MCF 10A (cell line): ENCODE data around the gene MFSD1. TPM values are rescaled to one million over a fixed set of nuclear protein-coding genes. Genes with fewer than 3 reads are reported as not detected.

Experiments used
- BruUV-seq: library from RNA; stranded (reverse); fragments of 400-500 nt; replicated peaks from 2 replicates; lab custom pipeline; 2021; lab: Mats Ljungman, UMichigan
- CTCF ChIA-PET: fragments of 300-600 bp; sonication (Branson Sonifier 250); formaldehyde crosslinking; extraction: SDS; loops from one replicate; lab custom pipeline; 2021; ENCODE audit warnings: antibody characterized with exemption, inconsistent platforms; lab: Yijun Ruan, JAX
- POLR2A ChIA-PET: fragments of 300-600, 350-650 bp; sonication (Branson Sonifier 250); formaldehyde crosslinking; extraction: SDS; loops from one replicate; lab custom pipeline; 2020; ENCODE audit warnings: antibody characterized with exemption, inconsistent platforms; lab: Yijun Ruan, JAX
- DNase-seq: peaks from one replicate; pipeline ENCODE4 v3.0.0-alpha.2; 2018; ENCODE audit not compliant: unreplicated experiment
- H3K27ac Mint-ChIP-seq: one replicate; pipeline ENCODE4 v1.8.0; 2022; ENCODE audit warnings: mild to moderate bottlenecking, low read depth, mixed read lengths; ENCODE audit not compliant: unreplicated experiment
- H3K27me3 Mint-ChIP-seq: one replicate; pipeline ENCODE4 v1.8.0; 2022; ENCODE audit warnings: mixed read lengths; ENCODE audit not compliant: insufficient read depth, unreplicated experiment
- H3K36me3 Mint-ChIP-seq: one replicate; pipeline ENCODE4 v1.8.0; 2022; ENCODE audit warnings: mild to moderate bottlenecking, moderate library complexity, mixed read lengths; ENCODE audit not compliant: insufficient read depth, unreplicated experiment
- H3K4me1 Mint-ChIP-seq: one replicate; pipeline ENCODE4 v1.8.0; 2022; ENCODE audit warnings: mixed read lengths; ENCODE audit not compliant: insufficient read depth, unreplicated experiment
- H3K4me3 Mint-ChIP-seq: one replicate; pipeline ENCODE4 v1.8.0; 2022; ENCODE audit warnings: mild to moderate bottlenecking, moderate library complexity, mixed read lengths; ENCODE audit not compliant: unreplicated experiment
- H3K9me3 Mint-ChIP-seq: one replicate; pipeline ENCODE4 v1.8.0; 2022; ENCODE audit warnings: mixed read lengths; ENCODE audit not compliant: unreplicated experiment
- intact Hi-C: fragments of 100-400 bp; cut with micrococcal nuclease; formaldehyde crosslinking; loops from 2 replicates; pipeline ENCODE4 v1.14.1; 2022
- total RNA-seq: library from RNA; stranded (reverse); gene quantifications from 2 replicates; pipeline ENCODE4 v1.2.3, GENCODE V29; 2022
- TF ChIP-seq, protein P1 (sequence below): fragments of 200-600 bp; IDR thresholded peaks from one replicate; pipeline ENCODE4 v1.8.0; 2022; ENCODE audit warnings: antibody characterized with exemption, mild to moderate bottlenecking; ENCODE audit not compliant: unreplicated experiment

The MFSD1 gene
- total RNA-seq, 1 experiment from 2014 or later: 28.9 TPM

DNA sequence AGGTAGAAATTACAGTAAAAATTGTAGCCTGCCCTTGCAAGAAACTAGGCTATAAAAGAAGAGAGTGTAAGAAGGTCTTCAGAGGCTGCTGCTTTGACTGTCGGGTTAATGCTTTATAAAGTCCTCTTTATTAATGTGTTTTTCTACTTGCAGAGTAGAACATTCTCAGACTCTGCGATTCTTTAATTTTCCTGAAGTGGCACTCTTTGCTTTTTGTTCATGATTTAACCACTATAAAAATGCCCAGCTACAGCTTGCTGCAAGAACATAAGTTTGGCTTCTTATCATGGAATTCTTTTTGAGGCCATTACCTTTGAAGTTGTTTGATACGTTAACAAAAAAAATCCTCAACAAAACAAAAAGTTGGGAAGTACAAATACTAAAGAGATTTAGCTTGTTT, 33.8 kb downstream of the MFSD1 start:
- no peak for DNase-seq
- BruUV-seq: no TSS peak
- Mint-ChIP-seq H3K36me3 (peaks cover 25% of the 10 kb centered on the region), H3K27me3 (no peaks in the 10 kb centered on the region), H3K4me3 (no peak overlapping the region), H3K4me1 (no peaks in the 10 kb centered on the region), H3K9me3 (no peaks in the 10 kb centered on the region), H3K27ac (no peak overlapping the region)
- ChIA-PET POLR2A (interaction anchor here (0.8 kb wide), 1 partner anchor 108 kb away, joined by 3 read pairs; no protein-coding TSS in a partner anchor), CTCF (interaction anchor here (0.6 to 1.5 kb wide), 3 partner anchors 10 to 424 kb away, joined by 3 read pairs; no protein-coding TSS in a partner anchor)
- TF ChIP-seq, protein P1, sequence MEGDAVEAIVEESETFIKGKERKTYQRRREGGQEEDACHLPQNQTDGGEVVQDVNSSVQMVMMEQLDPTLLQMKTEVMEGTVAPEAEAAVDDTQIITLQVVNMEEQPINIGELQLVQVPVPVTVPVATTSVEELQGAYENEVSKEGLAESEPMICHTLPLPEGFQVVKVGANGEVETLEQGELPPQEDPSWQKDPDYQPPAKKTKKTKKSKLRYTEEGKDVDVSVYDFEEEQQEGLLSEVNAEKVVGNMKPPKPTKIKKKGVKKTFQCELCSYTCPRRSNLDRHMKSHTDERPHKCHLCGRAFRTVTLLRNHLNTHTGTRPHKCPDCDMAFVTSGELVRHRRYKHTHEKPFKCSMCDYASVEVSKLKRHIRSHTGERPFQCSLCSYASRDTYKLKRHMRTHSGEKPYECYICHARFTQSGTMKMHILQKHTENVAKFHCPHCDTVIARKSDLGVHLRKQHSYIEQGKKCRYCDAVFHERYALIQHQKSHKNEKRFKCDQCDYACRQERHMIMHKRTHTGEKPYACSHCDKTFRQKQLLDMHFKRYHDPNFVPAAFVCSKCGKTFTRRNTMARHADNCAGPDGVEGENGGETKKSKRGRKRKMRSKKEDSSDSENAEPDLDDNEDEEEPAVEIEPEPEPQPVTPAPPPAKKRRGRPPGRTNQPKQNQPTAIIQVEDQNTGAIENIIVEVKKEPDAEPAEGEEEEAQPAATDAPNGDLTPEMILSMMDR: no peak
- intact Hi-C loops: no loop called here

- TF ChIP-seq, protein P1: no peak
- intact Hi-C loops: no loop called here
- Mint-ChIP-seq H3K27ac (no peak overlapping the region), H3K9me3 (no peaks in the 10 kb centered on the region), H3K4me3 (no peak overlapping the region), H3K27me3 (no peaks in the 10 kb centered on the region), H3K36me3 (peaks cover 21% of the 10 kb centered on the region), H3K4me1 (no peaks in the 10 kb centered on the region)
- ChIA-PET POLR2A (no interaction called here), CTCF (interaction anchor here (0.6 to 0.7 kb wide), 5 partner anchors 9 to 992 kb away, joined by 3 read pairs; no protein-coding TSS in a partner anchor)
- BruUV-seq: no TSS peak
- no peak for DNase-seq
Measured at GRCh38 chr3:158836312-158836711, 34.5 kb downstream of the MFSD1 start.

GRCh38 chr3:158837240-158837639, 35.4 kb downstream of the MFSD1 start:
- H3K9me3 Mint-ChIP-seq: no peaks in the 10 kb centered on the region
- H3K4me1 Mint-ChIP-seq: no peaks in the 10 kb centered on the region
- CTCF ChIA-PET: interaction anchor here (0.7 to 2.3 kb wide), 4 partner anchors 8 to 428 kb away, joined by 3 to 7 read pairs (median 3); no protein-coding TSS in a partner anchor
- no TSS peak for BruUV-seq
- DNase-seq: no peak
- H3K36me3 Mint-ChIP-seq: peaks cover 14% of the 10 kb centered on the region
- intact Hi-C loops: no loop called here
- no peaks in the 10 kb centered on the region for H3K27me3 Mint-ChIP-seq
- POLR2A ChIA-PET: no interaction called here
- no peak overlapping the region for H3K4me3 Mint-ChIP-seq
- TF ChIP-seq, protein P1: no peak
- H3K27ac Mint-ChIP-seq: no peak overlapping the region

GRCh38 chr3:158839966-158840365, 38.1 kb downstream of the MFSD1 start:
- Mint-ChIP-seq H3K27me3 (no peaks in the 10 kb centered on the region), H3K4me1 (no peaks in the 10 kb centered on the region), H3K27ac (no peak overlapping the region), H3K36me3 (peaks cover under 1% of the 10 kb centered on the region), H3K9me3 (no peaks in the 10 kb centered on the region), H3K4me3 (no peak overlapping the region)
- intact Hi-C loops: loop anchor here (10.0 kb wide), 1 partner anchor 775 kb away; no protein-coding TSS in a partner anchor
- BruUV-seq: no TSS peak
- CTCF ChIA-PET: interaction anchor here (0.6 to 11.5 kb wide), 6 partner anchors 13 to 419 kb away, joined by 3 to 231 read pairs (median 3); no protein-coding TSS in a partner anchor
- no peak for DNase-seq
- TF ChIP-seq, protein P1: no peak
- POLR2A ChIA-PET: interaction anchor here (0.7 to 1.6 kb wide), 2 partner anchors 14 to 37 kb away, joined by 4 read pairs; no protein-coding TSS in a partner anchor
